Uterus (tissue), 2 donors: ENCODE results near the gene HOXA9.

ENCODE experiments used
- POLR2A ChIP-seq, 2 donors: fragments of 450-650 bp; IDR thresholded peaks; one replicate each; pipeline ENCODE4 v1.6.1; 2016; ENCODE audit warnings: antibody characterized with exemption in 2 of 2, mild to moderate bottlenecking in 1 of 2, moderate library complexity in 1 of 2
- TF ChIP-seq, protein P1 (sequence below), 4 experiments: fragments of 200-600 bp in 2 of 4; fragments of 450-650 bp in 2 of 4; sonication (generic) in 2 of 4; IDR thresholded peaks; one replicate each; pipeline ENCODE4 v1.5.1; 2016 to 2019; ENCODE audit warnings: antibody characterized with exemption in 4 of 4, mild to moderate bottlenecking in 2 of 4, moderate library complexity in 1 of 4

DNA sequence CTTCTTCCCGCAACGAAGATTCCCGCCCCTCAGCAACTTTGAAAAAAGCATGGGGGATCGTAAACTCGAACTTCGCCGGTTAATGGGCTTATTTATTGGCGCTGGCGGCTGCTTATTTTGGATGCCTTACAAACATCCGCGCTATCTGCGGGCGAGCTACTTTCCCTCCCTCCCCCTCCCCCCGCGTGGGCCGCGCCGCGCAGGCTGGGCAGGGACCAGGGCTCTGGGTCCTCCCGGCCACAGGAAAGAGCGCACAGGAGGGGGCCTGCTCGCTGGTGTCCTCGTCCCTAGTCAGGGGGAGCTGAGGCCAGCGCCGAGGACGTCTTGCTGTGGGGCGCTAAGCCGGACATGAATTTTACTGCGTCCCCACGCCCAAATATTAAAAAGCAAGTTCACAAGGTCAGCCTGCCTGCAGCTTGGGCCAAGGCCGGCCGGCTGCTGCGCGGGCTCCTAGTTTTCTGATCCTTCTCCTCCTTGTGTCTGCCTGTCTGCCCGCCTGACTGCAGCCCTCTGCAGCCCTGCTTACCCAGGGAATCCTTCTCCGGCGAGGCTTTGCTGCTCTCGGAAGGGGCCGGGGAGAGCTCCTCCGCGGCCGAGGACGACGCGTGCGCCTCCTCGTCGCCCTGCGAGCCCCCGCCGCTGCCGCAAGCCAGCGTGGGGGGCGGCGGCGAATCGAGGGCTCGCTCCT is 7.6 kb upstream of the HOXA9 start:
- TF ChIP-seq, protein P1, sequence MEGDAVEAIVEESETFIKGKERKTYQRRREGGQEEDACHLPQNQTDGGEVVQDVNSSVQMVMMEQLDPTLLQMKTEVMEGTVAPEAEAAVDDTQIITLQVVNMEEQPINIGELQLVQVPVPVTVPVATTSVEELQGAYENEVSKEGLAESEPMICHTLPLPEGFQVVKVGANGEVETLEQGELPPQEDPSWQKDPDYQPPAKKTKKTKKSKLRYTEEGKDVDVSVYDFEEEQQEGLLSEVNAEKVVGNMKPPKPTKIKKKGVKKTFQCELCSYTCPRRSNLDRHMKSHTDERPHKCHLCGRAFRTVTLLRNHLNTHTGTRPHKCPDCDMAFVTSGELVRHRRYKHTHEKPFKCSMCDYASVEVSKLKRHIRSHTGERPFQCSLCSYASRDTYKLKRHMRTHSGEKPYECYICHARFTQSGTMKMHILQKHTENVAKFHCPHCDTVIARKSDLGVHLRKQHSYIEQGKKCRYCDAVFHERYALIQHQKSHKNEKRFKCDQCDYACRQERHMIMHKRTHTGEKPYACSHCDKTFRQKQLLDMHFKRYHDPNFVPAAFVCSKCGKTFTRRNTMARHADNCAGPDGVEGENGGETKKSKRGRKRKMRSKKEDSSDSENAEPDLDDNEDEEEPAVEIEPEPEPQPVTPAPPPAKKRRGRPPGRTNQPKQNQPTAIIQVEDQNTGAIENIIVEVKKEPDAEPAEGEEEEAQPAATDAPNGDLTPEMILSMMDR (IDR thresholded peaks at IDR 0.05) = no peak
- peak; percentile 60 to 68 for TF ChIP-seq POLR2A (IDR thresholded peaks at IDR 0.05)
